ENCODE measurements around the gene LRRK1. TPM values are rescaled to one million over a fixed set of nuclear protein-coding genes. Genes with fewer than 3 reads are reported as not detected.
"Not testable (repeated sequence)": the region's sequence is repeated elsewhere in the genome, so short reads cannot be mapped to it uniquely, and the experiment has no call there.

Gene LRRK1
- total RNA-seq, 1 donor from 2014 or later: 10.8 TPM

DNA sequence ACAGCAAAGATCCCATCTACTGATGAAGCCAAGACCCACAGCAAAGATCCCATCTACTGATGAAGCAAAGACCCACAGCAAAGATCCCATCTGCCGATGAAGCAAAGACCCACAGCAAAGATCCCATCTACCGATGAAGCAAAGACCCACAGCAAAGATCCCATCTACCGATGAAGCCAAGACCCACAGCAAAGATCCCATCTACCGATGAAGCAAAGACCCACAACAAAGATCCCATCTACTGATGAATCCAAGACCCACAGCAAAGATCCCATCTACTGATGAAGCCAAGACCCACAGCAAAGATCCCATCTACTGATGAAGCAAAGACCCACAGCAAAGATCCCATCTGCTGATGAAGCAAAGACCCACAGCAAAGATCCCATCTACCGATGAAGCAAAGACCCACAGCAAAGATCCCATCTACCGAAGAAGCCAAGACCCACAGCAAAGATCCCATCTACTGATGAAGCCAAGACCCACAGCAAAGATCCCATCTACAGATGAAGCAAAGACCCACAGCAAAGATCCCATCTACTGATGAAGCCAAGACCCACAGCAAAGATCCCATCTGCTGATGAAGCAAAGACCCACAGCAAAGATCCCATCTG, 176.7 kb downstream of the LRRK1 start:
- DNase-seq: not testable (repeated sequence)

DNA sequence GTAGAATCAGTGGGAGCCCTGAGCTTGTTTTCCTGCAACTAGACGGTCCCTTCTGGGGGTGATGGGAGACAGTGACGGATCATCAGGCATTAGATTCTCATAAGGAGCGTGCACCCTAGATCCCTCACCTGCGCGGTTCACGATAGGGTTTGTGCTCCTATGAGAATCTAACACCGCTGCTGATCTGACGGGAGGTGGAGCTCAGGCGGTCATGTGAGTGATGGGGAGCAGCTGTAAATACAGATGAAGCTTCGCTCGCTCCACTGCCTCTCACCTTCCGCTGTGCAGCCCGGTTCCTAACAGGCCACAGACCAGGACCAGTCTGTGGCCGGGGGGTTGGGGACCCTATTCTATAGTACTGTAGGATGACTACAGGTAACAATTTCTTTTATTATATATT, 178.0 kb downstream of the LRRK1 start:
- DNase-seq: no peak

DNA sequence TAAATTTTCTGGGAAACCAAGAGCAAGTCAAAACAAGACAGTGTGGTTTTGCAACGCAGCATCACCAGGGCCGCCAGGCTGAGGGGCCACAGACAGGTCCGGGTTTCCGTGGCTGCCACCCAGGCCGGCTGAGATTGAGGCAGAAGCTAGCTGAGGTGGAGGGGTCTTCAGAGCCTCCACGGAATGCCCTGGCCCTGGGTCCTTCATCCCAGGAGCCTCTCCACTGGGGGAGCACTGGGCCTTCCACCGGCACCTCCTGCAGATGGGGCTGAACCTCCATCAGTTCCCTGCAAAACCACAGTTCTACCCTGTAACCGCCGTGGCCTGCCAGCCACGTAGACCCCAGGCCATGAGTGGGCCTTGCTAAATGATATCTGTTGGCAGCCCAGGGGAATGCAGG, 180.0 kb downstream of the LRRK1 start:
- no peak for DNase-seq

DNA sequence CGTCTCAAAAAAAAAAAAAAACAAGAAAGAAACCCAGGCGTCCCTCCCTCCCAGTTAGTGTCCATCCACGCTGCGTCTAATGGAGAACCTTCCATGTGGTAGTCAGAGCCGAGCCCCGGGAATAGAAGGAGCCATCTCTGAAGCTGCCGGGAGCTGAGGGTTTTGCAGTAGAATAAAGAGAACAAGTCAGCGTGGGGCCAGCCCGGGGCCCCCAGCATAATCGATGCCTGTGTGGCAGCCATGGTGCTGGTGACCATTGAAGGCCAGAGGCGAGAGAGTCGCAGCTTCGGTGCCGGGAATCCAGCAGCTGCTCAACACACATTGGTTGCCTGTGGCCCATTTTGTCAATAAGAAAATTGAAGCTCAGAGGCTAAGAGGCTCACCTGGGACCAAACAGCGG, 181.0 kb downstream of the LRRK1 start:
- no peak for DNase-seq

DNA sequence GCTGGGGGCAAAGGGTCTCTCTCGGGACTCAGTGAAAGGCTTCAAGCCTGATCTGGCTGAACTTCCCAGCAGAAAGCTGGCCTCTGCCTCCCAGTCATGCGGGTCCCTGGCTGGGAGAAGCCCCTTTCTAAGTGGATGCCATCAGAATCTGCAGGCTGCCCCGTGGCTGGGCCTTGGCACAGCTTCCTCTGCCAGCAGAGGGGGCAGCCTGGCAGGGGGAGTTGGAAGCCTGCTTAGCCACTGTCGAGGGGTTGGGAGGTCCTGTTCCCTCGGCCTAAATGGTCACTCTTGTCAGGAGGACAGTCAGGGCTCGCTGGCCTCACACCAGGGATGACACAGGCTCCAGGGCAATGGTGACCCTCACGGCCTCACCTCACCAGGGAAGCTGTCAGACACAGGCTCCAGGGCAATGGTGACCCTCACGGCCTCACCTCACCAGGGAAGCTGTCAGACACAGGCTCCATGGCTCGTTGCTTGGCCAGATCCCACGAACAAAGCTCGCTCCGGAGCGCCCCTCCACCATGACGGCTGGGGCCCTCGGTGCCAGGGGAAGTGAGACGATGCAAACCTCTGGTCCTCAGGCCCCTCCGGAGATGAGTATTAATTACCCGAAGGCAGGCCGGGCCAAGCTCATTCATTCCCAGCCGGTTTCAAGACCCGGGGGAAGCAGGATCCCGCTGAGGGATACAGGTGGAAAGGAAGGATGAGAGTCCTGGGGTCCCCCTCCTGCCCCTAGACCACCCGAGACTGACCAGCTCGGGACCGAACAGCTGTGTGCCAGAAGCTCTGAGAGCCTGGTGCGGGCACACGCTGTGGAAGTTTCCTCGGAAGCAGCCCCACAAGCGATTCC, 181.7 kb downstream of the LRRK1 start:
- no peak for DNase-seq

DNA sequence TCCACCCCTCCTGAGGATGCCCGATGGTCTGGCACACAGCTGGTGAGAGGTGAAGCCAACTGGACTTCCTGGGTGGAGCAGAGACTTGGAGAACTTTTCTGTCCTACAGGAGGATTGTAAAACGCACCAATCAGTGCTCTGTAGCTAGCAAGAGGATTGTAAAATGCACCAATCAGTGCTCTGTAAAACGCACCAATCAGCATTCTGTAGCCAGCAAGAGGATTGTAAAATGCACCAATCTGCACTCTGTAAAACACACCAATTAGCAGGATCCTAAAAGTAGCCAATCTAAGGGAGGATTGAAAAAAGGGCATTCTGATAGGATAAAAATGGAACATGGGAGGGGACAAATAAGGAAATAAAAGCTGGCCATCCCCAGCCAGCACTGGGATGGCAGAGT, 182.5 kb downstream of the LRRK1 start:
- no peak for DNase-seq

DNA sequence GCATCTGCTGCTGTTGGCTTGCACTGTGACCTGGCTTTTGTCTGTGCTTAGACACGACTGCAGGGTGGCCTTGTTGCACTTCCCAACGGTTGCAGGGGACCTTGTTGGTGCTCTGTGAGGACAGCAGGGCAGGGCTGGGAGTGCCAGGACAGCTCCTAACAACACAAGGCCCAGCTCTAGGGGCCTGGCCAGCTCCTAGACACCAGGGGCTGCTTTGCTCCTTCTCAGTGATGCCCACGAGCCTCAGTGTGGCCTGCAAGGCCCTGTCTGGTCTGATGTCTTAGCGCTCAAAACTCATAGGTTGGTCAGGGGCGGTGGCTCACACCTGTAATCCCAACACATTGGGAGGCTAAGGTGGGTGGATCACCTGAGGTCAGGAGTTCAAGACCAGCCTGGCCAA, 183.6 kb downstream of the LRRK1 start:
- DNase-seq: no peak

DNA sequence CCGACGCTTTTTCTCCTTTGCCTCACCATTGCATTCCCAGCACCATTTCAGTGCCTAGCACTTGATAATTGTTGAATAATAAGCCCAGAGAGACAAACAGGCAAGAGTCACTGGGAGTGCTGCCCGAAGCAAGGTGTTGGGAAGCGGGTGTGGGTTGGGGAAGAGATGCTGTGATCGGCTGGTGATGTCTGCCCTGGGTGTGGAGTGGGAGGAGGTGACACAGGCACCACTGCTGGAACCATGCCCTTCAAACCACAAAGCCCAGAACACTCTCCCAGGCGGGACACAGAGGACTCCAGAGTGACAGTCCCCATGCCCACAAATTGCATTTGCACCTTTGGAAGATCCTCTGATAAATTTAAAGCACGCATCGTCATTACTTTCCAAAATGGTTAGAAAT, 184.4 kb downstream of the LRRK1 start:
- DNase-seq: no peak

DNA sequence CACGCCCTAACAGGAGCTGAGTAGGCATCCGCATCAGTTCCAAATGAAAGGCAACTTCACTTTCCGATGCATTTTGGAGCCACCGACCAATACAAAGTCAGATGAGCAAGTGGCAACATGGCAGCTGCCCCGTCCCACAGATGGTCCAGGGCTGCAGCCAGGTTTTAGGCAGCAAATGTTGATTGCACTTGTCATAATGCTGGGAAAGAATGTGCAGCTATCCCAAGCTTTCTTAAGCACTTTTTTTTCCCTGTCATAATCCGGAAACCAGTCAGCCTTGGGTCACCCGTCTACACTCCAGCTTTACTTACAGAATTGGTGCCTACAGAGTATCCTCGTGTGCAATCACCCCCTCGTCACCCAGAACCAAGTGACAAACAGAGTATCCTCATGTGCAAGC, 185.0 kb downstream of the LRRK1 start:
- no peak for DNase-seq

DNA sequence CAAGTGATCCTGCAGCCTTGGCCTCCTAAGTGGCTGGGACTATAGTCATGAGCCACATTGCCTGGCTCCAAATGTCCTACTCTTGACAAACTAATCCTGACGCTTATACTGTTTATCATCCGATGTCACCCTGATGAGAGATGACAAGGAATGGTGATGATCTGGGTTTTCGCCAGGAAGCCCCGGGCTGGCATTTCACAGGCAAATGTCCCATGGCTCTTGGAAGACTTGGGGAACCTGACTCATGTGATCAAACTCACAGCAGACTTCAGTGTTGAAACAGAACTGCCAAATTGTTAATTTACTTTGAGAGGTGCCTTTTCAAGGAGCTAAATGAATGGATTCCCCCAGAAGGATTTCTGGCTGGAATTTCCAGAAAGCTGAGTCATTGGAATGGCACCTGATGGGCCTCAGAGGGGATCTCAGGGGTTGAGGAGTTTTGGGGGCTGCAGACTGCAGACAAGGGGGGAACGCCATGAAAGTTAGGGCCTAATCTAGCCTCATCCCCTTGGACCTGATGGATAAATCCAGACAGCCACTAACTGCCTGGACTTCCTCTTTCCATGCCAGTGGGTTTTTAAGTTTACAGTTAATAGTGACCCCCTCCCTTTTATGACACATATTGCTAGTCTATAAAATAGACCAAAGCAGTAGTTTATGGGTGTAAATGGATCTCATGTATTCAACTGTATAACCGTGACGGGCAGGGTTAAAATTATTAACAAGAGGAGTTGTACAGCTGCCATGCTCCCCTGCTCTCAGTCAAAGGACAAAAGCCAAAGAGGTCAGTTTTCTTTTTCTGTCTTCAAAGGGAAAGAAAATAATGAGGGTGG, 186.1 kb downstream of the LRRK1 start:
- no peak for DNase-seq

DNA sequence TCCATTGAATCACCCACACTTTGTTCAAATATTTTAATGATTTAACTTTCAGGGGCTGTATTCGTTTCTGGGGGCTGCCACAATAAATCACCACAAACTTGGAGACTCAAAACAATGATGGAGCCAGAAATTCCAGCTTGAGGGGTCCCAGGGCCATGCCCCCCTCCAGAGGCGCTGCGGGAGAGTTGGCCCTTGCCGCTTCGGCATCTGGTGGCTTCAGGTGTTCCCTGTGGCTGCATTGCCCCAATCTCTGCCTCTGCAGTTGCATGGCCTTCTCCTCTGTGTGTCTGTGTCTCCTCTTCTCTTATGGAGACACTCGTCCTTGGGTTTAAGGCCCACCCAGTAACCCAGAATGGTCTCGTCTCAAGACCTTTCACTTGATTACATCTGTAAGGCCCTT, 187.9 kb downstream of the LRRK1 start:
- no peak for DNase-seq

DNA sequence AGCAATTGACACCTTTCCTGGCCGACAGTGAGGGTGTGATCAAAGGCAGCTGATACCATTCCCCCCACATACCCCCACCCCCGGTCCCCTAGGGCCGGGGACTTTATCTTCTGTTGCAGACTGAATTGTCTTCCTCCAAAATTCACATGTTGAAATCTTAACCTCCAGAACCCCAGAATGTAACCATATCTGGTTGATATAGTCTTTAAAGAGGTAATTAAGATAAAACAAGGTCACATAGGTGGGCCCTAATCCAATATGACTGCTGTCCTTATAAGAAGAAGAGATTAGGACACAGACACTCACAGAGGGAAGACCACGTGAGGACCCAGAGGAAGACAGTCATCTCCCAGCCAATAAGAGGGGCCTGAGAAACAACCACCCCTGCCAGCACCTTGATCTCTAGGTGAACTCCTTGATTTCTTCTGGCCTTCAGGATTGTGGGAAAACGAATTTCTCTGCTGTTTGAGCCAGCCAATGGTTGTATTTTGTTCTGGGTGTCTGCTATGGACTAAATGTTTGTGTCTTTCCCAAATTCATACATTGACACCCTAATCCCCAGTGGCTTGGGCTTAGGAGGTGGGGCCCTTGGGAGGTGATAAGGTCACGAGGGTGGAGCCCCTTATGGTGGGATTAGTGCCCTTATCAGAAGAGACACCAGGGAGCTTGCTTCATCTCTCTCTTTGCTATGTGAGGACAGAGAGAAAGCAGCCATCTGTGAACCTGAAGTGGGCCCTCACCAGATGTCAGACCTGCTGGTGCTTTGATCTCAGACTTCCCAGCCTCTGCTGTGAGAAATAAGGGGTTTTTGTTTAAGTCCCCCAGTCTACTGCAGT, 188.7 kb downstream of the LRRK1 start:
- no peak for DNase-seq

DNA sequence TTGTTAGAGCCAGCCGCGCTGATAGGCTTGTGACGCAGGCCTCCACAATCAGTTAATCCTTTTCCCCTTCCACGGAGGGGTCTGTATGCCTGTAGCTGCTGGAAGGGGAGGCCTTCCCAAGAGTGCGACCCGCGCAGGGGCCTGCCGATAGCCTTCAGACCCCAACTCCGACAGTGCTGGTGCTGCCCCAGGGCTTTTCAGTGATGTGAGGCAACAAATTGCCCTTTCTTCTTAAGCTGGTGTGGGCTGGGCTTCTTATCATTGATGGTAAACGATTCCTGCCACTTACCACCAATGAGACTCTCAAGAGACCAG, 189.3 kb downstream of the LRRK1 start:
- no peak for DNase-seq

DNA sequence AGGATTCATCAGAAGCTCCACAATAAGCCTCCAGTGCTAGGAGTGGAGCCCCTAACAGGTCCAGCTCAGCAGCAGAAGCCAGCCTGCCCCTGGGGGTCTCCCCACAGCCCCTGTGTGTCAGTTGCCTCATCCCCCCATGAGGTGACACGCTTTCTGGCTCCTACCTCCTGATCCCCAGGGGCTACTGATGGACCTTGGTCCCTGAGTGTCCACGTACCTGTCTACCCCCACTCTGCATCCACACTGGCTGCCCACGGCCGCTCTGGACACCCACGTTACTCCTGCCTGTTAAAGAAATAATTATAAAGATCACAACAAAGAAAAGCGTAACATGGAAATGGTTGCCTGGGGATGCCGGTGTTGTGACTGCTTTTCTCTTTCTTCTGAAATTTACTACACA, 189.6 kb downstream of the LRRK1 start:
- no peak for DNase-seq

DNA sequence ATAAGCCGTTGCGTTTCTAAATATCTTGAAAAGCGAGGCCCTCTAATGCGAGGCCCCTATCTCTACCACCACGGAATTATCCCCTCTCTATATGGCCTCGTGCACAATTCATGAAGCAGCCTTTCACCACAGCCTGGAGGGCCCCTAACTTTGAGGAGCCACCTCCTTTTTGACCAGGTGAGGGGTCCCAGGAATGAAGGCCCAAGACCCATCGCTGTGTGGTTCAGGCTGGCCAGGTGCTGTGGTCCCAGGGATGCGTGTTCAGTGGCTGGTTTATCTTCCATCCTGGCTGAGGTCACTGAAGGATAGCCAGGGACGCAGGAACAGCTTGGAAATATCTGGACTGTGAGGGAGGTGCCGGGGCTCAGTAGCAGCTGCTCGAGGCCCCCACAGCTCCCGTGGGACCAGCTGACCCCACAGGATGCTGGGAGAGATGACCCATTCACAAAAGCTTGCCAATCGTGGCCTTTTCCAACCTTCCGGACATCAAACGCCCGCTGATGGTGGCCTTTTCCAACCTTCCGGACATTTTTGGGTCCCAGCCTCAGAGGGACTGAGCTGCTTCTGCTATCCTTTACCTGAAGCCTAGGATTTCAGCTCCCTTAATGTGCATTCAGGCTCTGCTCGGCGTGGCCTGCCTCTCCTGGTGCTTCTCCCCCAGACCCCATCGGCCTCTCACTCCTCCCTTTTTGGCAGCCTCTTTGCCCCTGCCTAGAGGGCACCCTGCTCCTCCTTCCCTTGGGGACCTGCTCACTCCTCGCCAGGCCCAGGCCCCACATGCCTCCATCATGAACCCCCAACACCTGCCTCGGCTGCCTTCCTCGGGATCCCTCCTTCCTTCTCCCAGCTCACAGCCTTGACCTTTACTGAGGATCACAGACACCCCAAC, 191.8 kb downstream of the LRRK1 start:
- DNase-seq: no peak

DNA sequence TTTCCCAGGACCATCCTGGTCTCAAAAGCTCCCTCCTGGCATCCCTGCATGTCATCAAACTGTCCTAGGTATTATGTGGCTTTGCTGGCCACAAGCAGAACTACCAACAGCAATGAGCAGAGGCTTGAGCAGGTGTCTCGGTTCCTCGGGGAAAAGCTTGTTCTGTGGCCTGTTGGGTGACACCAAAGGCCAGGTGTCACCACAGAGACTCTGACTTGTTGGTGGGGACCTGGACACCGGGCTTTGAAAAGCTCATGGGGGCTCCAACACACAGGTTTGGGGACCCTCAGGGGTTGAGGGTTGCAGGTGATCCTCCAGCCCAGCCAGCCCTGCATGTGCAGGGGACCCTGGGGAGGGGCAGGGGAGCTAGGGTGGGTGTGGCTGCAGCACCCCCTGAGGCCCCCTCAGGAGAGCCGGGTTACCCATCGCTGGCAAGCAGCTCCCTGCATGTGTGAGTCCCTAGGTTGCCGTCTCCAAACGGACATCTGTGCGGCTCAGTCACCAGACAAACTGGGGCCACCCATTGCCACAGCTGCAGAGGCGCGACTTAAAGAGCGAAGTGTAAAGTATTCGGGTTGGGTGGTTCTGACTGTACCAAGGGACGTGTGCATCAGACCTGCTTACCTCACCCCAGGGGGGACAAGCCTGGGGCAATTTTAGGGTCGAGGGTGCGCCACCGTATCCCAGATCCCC, 192.6 kb downstream of the LRRK1 start:
- no peak for DNase-seq

DNA sequence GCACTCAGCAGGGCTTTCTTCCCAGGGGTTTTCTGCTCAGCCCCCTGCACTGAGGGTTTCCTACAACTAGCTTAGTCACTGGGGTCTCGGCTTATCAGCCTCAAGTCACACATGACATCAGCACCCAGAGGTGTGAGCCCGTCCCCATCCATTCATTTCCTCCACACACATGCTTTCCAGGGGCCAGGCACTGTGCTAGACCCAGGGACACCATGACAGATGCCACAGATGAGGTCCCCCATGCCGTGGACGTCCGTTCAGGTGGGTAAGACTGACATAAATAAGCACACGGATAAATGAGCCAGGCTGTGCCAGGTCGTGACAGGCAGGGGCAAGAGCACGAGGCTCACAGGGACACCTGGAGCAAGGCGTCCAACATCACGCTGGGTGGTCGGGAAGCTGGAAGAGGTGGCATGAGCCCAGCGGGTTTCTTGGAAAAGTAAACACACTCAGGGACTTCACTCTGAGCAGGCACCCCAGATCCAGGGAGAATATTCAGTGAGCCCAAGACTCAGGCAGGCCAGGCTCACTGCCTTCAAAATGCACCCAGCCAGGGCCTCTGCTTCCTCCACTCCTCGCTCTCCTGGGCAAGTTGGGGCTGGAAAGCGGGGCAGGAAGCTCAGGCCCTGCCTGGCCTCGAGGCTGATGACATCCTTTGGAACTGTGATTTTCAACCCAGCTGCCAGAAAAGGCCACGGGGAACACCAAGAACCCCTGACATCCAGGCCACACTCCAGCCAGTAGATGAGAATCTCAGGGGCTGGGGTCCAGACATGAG, 193.4 kb downstream of the LRRK1 start:
- DNase-seq: no peak

DNA sequence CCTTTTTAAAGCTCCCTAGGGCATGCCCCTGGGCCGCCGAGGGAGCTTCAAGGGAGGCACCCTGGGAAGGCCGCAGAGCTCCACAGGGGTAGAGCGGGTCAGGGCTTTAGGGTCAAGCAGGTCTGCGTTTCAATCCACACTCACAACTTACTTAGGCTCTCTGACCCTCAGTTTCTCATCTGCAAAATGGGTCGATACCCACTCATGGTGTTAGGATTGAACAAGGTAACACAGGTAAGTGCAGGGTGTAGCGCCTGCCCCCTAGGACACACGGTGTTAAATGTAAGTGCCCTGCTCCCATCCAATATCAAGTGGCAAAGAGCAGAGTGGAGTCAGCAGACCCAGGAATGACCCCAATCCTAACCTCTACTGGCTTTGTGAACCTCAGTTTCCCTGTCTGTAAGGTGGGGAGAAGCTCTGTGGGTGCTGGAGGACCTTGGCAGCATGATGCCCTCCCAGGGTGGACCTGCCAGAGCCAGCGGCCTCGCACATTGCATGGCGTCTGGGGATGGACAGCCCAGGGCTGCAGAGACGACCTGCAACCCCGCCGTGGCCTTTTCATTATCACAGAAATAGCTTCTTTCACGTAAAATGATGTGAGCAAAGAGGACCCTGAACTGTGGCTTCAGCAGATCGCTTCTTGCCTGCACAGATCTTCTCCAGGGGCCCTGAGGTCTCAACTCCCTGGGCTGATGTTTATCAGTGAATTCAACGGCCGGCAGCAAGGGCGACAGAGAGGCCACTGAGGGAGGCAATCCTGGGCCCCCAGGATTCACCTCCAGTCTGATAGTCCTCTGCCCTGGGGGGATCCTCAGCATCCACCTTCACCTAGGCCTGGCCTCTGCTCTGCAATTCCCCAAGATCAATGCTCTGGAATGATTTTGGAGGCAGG, 194.2 kb downstream of the LRRK1 start:
- DNase-seq: no peak

DNA sequence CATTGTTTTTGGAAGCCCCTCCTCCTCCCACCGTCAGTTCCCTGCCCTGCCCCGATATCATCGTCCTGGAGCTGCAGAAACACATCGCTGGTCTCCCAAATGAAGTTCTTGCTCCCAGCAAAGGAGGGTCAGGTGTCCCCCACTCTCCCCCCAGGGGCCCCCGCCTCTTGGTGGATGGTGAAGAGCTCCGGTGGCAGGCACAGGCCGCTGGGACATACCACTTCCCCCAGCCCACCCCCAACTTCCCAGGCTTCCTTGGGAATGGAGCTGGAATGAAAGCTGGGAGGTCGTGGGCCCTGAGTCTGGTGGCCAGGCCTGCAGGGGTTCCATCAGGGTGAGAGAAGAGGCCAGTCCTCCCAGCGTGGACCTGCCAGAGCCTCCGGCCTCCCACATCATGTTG, 195.0 kb downstream of the LRRK1 start:
- no peak for DNase-seq
